IPS DF 6.9 (cell line): ENCODE measurements around the gene SLC38A3.
A peak's percentile ranks its signal among the peaks of the same experiment; 100 is the strongest.

Experiments
- DNase-seq: peaks from one replicate; pipeline ENCODE4 v3.0.0-alpha.2; 2013; ENCODE audit warnings: low read depth, low spot score
- H3K27ac ChIP-seq: one replicate; pipeline ENCODE4 v1.5.1; 2013; ENCODE audit warnings: low read length, control low read depth
- H3K27me3 ChIP-seq: 2 replicates; pipeline ENCODE4 v1.6.1; 2013; ENCODE audit warnings: mild to moderate bottlenecking, low read length; ENCODE audit not compliant: control insufficient read depth, insufficient read depth
- H3K36me3 ChIP-seq: 2 replicates; pipeline ENCODE4 v1.6.1; 2013; ENCODE audit warnings: low read length; ENCODE audit not compliant: control insufficient read depth, insufficient read depth
- H3K4me1 ChIP-seq: 2 replicates; pipeline ENCODE4 v1.6.1; 2013; ENCODE audit warnings: low read length; ENCODE audit not compliant: control insufficient read depth, insufficient read depth
- H3K4me3 ChIP-seq: 2 replicates; pipeline ENCODE4 v1.5.1; 2013; ENCODE audit warnings: mild to moderate bottlenecking, low read length
- H3K9me3 ChIP-seq: 2 replicates; pipeline ENCODE4 v1.6.1; 2013; ENCODE audit warnings: low read length, inconsistent platforms; ENCODE audit not compliant: control insufficient read depth, insufficient read depth
- WGBS: extraction: QIAGEN DNeasy Blood & Tissue Kit; methylation state at CpG from one replicate; pipeline ENCODE4 v1.1.7; 2013; ENCODE audit warnings: mixed read lengths, missing lambda C conversion rate; ENCODE audit not compliant: insufficient read length, insufficient coverage; 5-methylcytosine and 5-hydroxymethylcytosine counted together

The SLC38A3 gene

GRCh38 chr3:50181985-50182384 lies 23.1 kb upstream of the SLC38A3 start:
- WGBS = no CpG with 5 or more reads among the region's 5 CpGs
- H3K9me3 ChIP-seq = no peaks in the 10 kb centered on the region
- no peak overlapping the region for H3K27ac ChIP-seq
- DNase-seq = no peak
- H3K27me3 ChIP-seq = no peaks in the 10 kb centered on the region
- peaks cover 36% of the 10 kb centered on the region for H3K36me3 ChIP-seq
- no peak overlapping the region for H3K4me3 ChIP-seq
- no peaks in the 10 kb centered on the region for H3K4me1 ChIP-seq

- peaks cover 33% of the 10 kb centered on the region for H3K36me3 ChIP-seq
- no peak for DNase-seq
- no CpG with 5 or more reads among the region's 26 CpGs for WGBS
- no peak overlapping the region for H3K4me3 ChIP-seq
- no peaks in the 10 kb centered on the region for H3K4me1 ChIP-seq
- H3K27me3 ChIP-seq = no peaks in the 10 kb centered on the region
- no peak overlapping the region for H3K27ac ChIP-seq
- no peaks in the 10 kb centered on the region for H3K9me3 ChIP-seq
These were observed 22.5 kb upstream of the SLC38A3 start for GRCh38 chr3:50182533-50183099.

- DNase-seq = no peak
- H3K27ac ChIP-seq = no peak overlapping the region
- WGBS = no CpG with 5 or more reads among the region's 6 CpGs
These were observed 21.3 kb upstream of the SLC38A3 start for GRCh38 chr3:50183755-50184154.

GRCh38 chr3:50184242-50184978 lies 20.7 kb upstream of the SLC38A3 start:
- Histone ChIP-seq H3K4me1 (no peaks in the 10 kb centered on the region), H3K9me3 (no peaks in the 10 kb centered on the region), H3K27ac (no peak overlapping the region), H3K4me3 (no peak overlapping the region), H3K27me3 (no peaks in the 10 kb centered on the region), H3K36me3 (peaks cover 33% of the 10 kb centered on the region)
- no CpG with 5 or more reads among the region's 21 CpGs for WGBS
- DNase-seq = no peak

More at GRCh38 chr3:50183755-50184154, 21.3 kb upstream of the SLC38A3 start:
- Histone ChIP-seq H3K27me3 (no peaks in the 10 kb centered on the region), H3K9me3 (no peaks in the 10 kb centered on the region), H3K36me3 (peaks cover 33% of the 10 kb centered on the region), H3K4me1 (no peaks in the 10 kb centered on the region), H3K4me3 (no peak overlapping the region)

GRCh38 chr3:50185230-50185629 lies 19.8 kb upstream of the SLC38A3 start:
- peaks cover 33% of the 10 kb centered on the region for H3K36me3 ChIP-seq

GRCh38 chr3:50186096-50186495 lies 19.0 kb upstream of the SLC38A3 start:
- Histone ChIP-seq H3K27me3 (no peaks in the 10 kb centered on the region), H3K36me3 (peaks cover 33% of the 10 kb centered on the region), H3K4me1 (no peaks in the 10 kb centered on the region), H3K4me3 (no peak overlapping the region), H3K9me3 (no peaks in the 10 kb centered on the region), H3K27ac (no peak overlapping the region)
- DNase-seq = no peak
- no CpG with 5 or more reads among the region's 10 CpGs for WGBS

More at GRCh38 chr3:50185230-50185629, 19.8 kb upstream of the SLC38A3 start:
- Histone ChIP-seq H3K27me3 (no peaks in the 10 kb centered on the region), H3K9me3 (no peaks in the 10 kb centered on the region), H3K4me1 (no peaks in the 10 kb centered on the region), H3K4me3 (no peak overlapping the region), H3K27ac (no peak overlapping the region)
- no peak for DNase-seq
- no CpG with 5 or more reads among the region's 4 CpGs for WGBS

- H3K36me3 ChIP-seq = peaks cover 24% of the 10 kb centered on the region
- H3K4me3 ChIP-seq = no peak overlapping the region
- no peaks in the 10 kb centered on the region for H3K9me3 ChIP-seq
- no CpG with 5 or more reads among the region's 19 CpGs for WGBS
- DNase-seq = no peak
- H3K27me3 ChIP-seq = no peaks in the 10 kb centered on the region
- no peaks in the 10 kb centered on the region for H3K4me1 ChIP-seq
- no peak overlapping the region for H3K27ac ChIP-seq
These were observed 17.3 kb upstream of the SLC38A3 start for GRCh38 chr3:50187750-50188149.

GRCh38 chr3:50189274-50189673 lies 15.8 kb upstream of the SLC38A3 start:
- Histone ChIP-seq H3K27ac (no peak overlapping the region), H3K9me3 (no peaks in the 10 kb centered on the region), H3K36me3 (peaks cover 18% of the 10 kb centered on the region), H3K4me1 (peaks cover under 1% of the 10 kb centered on the region; the same call in 1 of the 2 replicates), H3K4me3 (no peak overlapping the region), H3K27me3 (no peaks in the 10 kb centered on the region)
- DNase-seq = peak; percentile 72
- no CpG with 5 or more reads among the region's 5 CpGs for WGBS

GRCh38 chr3:50189989-50190388 lies 15.1 kb upstream of the SLC38A3 start:
- H3K9me3 ChIP-seq = no peaks in the 10 kb centered on the region
- H3K36me3 ChIP-seq = peaks cover 10% of the 10 kb centered on the region; the same call in 1 of the 2 replicates
- no CpG with 5 or more reads among the region's 7 CpGs for WGBS
- no peak overlapping the region for H3K27ac ChIP-seq
- DNase-seq = no peak
- H3K4me3 ChIP-seq = no peak overlapping the region
- H3K27me3 ChIP-seq = no peaks in the 10 kb centered on the region
- peaks cover 2% of the 10 kb centered on the region; the same call in 1 of the 2 replicates for H3K4me1 ChIP-seq

GRCh38 chr3:50190936-50191660 lies 14.0 kb upstream of the SLC38A3 start, which contains the start of gene GNAT1:
Gene GNAT1, plus strand, starts transcription at chr3:50191610. Its CDS starts 116 bp downstream, at chr3:50191726.
- no peaks in the 10 kb centered on the region for H3K9me3 ChIP-seq
- H3K4me3 ChIP-seq = no peak within 1 kb of the TSS
- no CpG with 5 or more reads among the region's 8 CpGs for WGBS
- H3K27ac ChIP-seq = no peak within 1 kb of the TSS
- no peak for DNase-seq
- no peaks in the 10 kb centered on the region for H3K27me3 ChIP-seq
- H3K4me1 ChIP-seq = peaks cover 8% of the 10 kb centered on the region
- H3K36me3 ChIP-seq = peaks cover 6% of the 10 kb centered on the region; the same call in 1 of the 2 replicates
